Sigmoid colon (tissue), 7 donors: ENCODE data around the gene SEC14L1. TPM values are rescaled to one million over a fixed set of nuclear protein-coding genes. Genes with fewer than 3 reads are reported as not detected.
"Not testable (repeated sequence)": the region's sequence is repeated elsewhere in the genome, so short reads cannot be mapped to it uniquely, and the experiment has no call there.

Experiments
- DNase-seq: peaks from one replicate; pipeline ENCODE4 v3.0.0-alpha.2; 2019
- H3K27ac ChIP-seq, 4 donors: fragments of 200-600 bp; sonication (generic); one replicate each; pipeline ENCODE4 v1.5.1; 2016 to 2019; ENCODE audit warnings: mild to moderate bottlenecking in 1 of 4
- H3K27me3 ChIP-seq, 3 donors: fragments of 200-600 bp; sonication (generic); one replicate each; pipeline ENCODE4 v1.5.1; 2019; ENCODE audit warnings: mild to moderate bottlenecking in 1 of 3
- H3K36me3 ChIP-seq, 4 donors: fragments of 200-600 bp; sonication (generic); one replicate each; pipeline ENCODE4 v1.5.1; 2016 to 2019
- H3K4me1 ChIP-seq, 4 donors: fragments of 200-600 bp; sonication (generic); one replicate each; pipeline ENCODE4 v1.5.1; 2017 to 2019
- H3K4me3 ChIP-seq, 4 donors: fragments of 200-600 bp; sonication (generic); one replicate each; pipeline ENCODE4 v1.5.1; 2017 to 2019; ENCODE audit warnings: mild to moderate bottlenecking in 2 of 4, moderate library complexity in 1 of 4
- H3K9me3 ChIP-seq, 4 donors: fragments of 200-600 bp in 3 of 4; sonication (generic) in 3 of 4; one replicate each; pipeline versions ENCODE4 v1.5.1 to v1.6.1; 2013 to 2019
- EP300 ChIP-seq, 4 donors: sonication (generic); formaldehyde crosslinking; IDR thresholded peaks; one replicate each; pipeline ENCODE4 v1.6.1; 2017; ENCODE audit warnings: antibody characterized with exemption in 4 of 4
- POLR2A ChIP-seq, 2 donors: fragments of 450-650 bp; IDR thresholded peaks; one replicate each; pipeline ENCODE4 v1.6.1; 2016; ENCODE audit warnings: antibody characterized with exemption in 2 of 2, mild to moderate bottlenecking in 2 of 2, moderate library complexity in 2 of 2
- POLR2AphosphoS5 ChIP-seq, 4 donors: sonication (generic); formaldehyde crosslinking; IDR thresholded peaks; one replicate each; pipeline ENCODE4 v1.6.1; 2017; ENCODE audit warnings: antibody characterized with exemption in 4 of 4
- WGBS, 2 donors: extraction: QIAGEN DNeasy Blood & Tissue Kit; methylation state at CpG; one replicate each; pipeline ENCODE4 v1.1.7; 2013; 5-methylcytosine and 5-hydroxymethylcytosine counted together
- intact Hi-C: fragments of 100-400 bp; cut with DNase I; formaldehyde crosslinking; loops from one replicate; pipeline ENCODE4 v1.15.1; 2023
- polyA plus RNA-seq, 3 donors: library from polyadenylated mRNA; stranded (reverse); fragments of 200-250 nt; gene quantifications; one replicate each; pipeline ENCODE4 v1.2.3, GENCODE V29; 2013
- total RNA-seq, 4 donors: library from RNA; depleted of rRNA; stranded (reverse); fragments of >200 nt; gene quantifications; one replicate each; pipeline ENCODE4 v1.1.0, GENCODE V29; 2016
- TF ChIP-seq, protein P1 (sequence below), 4 experiments: fragments of 450-650 bp in 3 of 4; fragments of 200-600 bp in 1 of 4; IDR thresholded peaks; one replicate each; pipeline ENCODE4 v1.5.1; 2016 to 2019; ENCODE audit warnings: antibody characterized with exemption in 4 of 4, mild to moderate bottlenecking in 3 of 4, moderate library complexity in 2 of 4
- donor health status: healthy with polysubstance abuse.
- donor health status: Bipolar disorder and iron deficiency.
- donor health status: healthy.

The SEC14L1 gene
- total and polyA plus RNA-seq, 7 donors: 9.6 to 39.9 (median 20.1) TPM

DNA sequence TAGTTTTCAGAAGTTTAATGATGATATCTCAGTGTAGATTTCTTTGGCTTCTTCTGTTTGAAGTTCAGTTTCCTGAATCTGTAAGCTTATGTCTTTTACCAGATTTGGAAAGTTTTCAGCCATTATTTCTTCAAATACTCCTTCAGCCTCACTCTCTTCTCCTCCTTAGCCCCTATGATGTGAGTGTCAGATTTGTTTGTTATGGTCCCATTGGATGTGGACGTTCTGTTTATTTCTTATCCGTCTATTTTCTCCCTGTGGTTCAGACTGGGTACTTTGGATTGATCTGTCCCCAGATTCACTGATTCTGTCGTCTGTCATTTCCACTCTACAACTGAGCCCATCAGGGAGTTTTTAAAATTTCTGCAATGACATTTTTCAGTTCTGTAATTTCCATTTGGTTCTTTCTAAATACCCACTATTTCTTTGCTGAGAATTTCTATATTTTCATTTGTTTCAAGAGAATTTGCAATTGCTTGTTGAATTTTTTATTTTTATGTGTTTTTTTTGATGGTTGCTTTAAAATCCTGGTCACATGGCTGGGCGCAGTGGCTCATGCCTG is 110.9 kb downstream of the SEC14L1 start:
- Histone ChIP-seq H3K27me3 (peaks cover 0 to 7% (median 0%) of the 10 kb centered on the region in 3 donors), H3K9me3 (no peaks in the 10 kb centered on the region), H3K36me3 (no peaks in the 10 kb centered on the region), H3K27ac (no peak overlapping the region), H3K4me1 (peaks cover 0 to 17% (median 12%) of the 10 kb centered on the region in 4 donors), H3K4me3 (no peak overlapping the region)
- TF ChIP-seq POLR2A (IDR thresholded peaks at IDR 0.05) (no peak), POLR2AphosphoS5 (IDR thresholded peaks at IDR 0.05) (no peak), EP300 (IDR thresholded peaks at IDR 0.05) (no peak)
- TF ChIP-seq, protein P1, sequence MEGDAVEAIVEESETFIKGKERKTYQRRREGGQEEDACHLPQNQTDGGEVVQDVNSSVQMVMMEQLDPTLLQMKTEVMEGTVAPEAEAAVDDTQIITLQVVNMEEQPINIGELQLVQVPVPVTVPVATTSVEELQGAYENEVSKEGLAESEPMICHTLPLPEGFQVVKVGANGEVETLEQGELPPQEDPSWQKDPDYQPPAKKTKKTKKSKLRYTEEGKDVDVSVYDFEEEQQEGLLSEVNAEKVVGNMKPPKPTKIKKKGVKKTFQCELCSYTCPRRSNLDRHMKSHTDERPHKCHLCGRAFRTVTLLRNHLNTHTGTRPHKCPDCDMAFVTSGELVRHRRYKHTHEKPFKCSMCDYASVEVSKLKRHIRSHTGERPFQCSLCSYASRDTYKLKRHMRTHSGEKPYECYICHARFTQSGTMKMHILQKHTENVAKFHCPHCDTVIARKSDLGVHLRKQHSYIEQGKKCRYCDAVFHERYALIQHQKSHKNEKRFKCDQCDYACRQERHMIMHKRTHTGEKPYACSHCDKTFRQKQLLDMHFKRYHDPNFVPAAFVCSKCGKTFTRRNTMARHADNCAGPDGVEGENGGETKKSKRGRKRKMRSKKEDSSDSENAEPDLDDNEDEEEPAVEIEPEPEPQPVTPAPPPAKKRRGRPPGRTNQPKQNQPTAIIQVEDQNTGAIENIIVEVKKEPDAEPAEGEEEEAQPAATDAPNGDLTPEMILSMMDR (IDR thresholded peaks at IDR 0.05): no peak
- no peak for DNase-seq
- intact Hi-C loops: no loop called here
- 68 to 83% methylated on average over 4 of the region's 4 CpGs for WGBS, 2 donors

DNA sequence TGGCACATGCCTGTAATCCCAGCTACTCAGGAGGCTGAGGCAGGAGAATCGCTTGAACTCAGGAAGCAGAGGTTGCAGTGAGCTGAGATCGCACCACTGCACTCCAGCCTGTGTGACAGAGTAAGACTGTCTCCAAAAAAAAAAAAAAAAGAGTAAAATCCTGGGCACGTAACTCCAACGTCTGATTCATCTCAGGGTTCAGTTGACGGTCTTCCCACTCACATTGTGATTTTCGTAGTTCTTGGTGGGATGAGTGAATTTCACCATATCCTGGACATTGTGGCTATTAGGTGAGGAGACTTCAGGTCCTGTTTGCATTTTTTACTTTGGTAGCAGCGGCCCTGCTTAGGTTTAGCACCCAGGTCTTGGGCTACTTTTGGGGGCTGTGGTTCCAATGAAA is 111.5 kb downstream of the SEC14L1 start:
- intact Hi-C loops: not testable (repeated sequence)

DNA sequence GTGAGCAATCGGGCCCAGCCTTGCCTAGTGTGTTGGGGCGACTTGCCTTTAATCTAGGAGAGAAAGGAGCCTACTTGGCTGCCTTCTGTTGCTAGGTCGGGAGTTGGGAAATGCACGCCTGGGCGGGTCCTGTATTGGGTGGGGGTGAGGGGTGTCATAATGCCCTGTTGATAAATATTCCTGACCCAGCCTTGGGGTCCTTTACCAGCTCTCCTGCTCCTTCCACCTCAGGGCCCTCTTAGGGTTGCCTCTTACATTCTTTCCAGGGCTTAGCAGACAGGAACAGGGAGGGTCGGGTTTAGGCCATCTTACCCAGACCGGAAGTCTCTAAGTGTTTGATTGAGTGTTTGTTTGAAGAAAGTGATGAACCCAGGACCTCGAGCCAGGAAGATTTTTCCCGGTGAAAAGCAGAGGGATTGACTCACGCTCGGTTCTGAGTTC is 112.9 kb downstream of the SEC14L1 start:
- DNase-seq: no peak
- TF ChIP-seq POLR2AphosphoS5 (IDR thresholded peaks at IDR 0.05): no peak
- no peak for TF ChIP-seq EP300 (IDR thresholded peaks at IDR 0.05)
- no peak for TF ChIP-seq POLR2A (IDR thresholded peaks at IDR 0.05)
- TF ChIP-seq, protein P1 (IDR thresholded peaks at IDR 0.05): no peak
- Histone ChIP-seq H3K9me3 (no peaks in the 10 kb centered on the region), H3K4me3 (no peak overlapping the region), H3K36me3 (no peaks in the 10 kb centered on the region), H3K27me3 (no peaks in the 10 kb centered on the region), H3K27ac (no peak overlapping the region), H3K4me1 (peaks cover 0 to 8% (median 4%) of the 10 kb centered on the region in 4 donors)
- intact Hi-C loops: no loop called here
- 47 to 67% methylated on average over 11 of the region's 11 CpGs for WGBS, 2 donors

More for the DNA sequence above, 111.5 kb downstream of the SEC14L1 start:
- not testable (repeated sequence) for H3K36me3 ChIP-seq, H3K9me3 ChIP-seq, H3K27ac ChIP-seq, H3K27me3 ChIP-seq, DNase-seq, H3K4me3 ChIP-seq
- peaks cover 0 to 11% (median 6%) of the 10 kb centered on the region in 4 donors for H3K4me1 ChIP-seq
- WGBS, 2 donors: 59 to 62% methylated on average over 7 of the region's 7 CpGs

DNA sequence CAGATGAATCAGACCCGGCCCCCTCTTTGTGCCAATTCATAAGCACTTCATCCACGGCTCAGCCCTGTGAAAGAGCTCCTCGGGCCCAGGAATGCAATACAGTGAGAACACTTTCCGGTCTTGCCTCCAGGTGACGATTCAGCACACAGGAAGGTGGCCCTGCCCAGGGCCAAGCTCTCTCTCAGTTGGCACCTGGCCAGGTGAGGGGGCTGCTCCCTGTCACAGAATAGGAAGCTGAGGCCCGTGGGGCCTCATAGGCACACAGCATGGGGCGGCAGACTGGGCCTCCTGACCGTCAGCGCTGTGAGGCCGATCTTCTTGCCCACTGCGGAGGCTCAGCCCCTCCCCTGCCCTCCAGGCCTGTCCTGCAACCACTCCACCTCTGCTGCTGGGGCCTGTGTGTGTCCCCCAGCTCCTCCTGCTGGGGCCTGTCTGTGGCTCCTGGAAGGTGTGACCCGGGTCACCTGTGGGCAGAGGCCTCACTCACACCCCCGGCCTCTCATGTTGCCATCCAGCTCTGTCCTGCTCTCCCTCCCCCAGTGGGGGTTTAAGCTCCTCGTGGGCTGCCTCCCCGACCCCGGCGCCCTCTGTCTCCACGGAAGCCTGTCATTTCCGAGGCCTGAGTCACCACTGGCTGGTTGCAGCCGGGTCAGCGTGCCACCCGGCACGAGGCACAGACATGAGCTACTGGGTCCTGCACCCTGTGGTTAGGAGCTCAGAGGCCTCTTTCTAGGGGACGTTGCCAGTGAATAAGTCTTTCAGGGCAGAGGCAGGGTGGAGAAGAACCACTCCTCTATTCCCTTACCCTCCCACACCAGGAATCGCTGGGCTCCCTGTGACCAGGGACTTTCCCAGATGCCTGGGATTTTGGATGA is 114.4 kb downstream of the SEC14L1 start:
- H3K27ac ChIP-seq: peak overlapping the region; percentile 7 to 34 (median 18)
- TF ChIP-seq EP300 (IDR thresholded peaks at IDR 0.05) (no peak), POLR2A (IDR thresholded peaks at IDR 0.05) (no peak), POLR2AphosphoS5 (IDR thresholded peaks at IDR 0.05) (no peak)
- TF ChIP-seq, protein P1 (IDR thresholded peaks at IDR 0.05): no peak
- WGBS, 2 donors: 60 to 67% methylated on average over 25 of the region's 25 CpGs
- no peak overlapping the region for H3K4me3 ChIP-seq
- H3K4me1 ChIP-seq: peaks cover 0 to 8% (median 4%) of the 10 kb centered on the region in 4 donors
- intact Hi-C loops: no loop called here
- no peak for DNase-seq
- H3K27me3 ChIP-seq: no peaks in the 10 kb centered on the region
- no peaks in the 10 kb centered on the region for H3K36me3 ChIP-seq
- H3K9me3 ChIP-seq: no peaks in the 10 kb centered on the region

DNA sequence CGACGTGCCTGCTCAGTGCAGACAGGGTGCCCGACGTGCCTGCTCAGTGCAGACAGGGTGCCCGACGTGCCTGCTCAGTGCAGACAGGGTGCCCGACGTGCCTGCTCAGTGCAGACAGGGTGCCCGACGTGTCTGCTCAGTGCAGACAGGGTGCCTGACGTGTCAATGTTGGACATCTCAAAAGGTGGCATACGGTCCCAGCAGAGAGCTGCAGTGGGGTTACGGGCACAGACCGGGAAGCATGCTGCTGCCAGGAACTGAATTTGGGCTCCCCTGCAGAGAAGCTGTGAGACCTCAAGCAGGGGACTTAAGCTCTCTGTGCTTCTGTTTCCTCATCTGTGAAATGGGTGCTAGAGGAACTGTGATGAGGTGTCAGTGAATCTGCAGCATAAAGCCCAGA is 115.2 kb downstream of the SEC14L1 start:
- H3K9me3 ChIP-seq, H3K4me1 ChIP-seq, H3K27ac ChIP-seq, H3K27me3 ChIP-seq, H3K4me3 ChIP-seq, intact Hi-C loops, DNase-seq, H3K36me3 ChIP-seq: not testable (repeated sequence)
- whole genome bisulfite sequencing, 2 donors: 82 to 88% methylated on average over 14 of the region's 14 CpGs
